Measurements from ENCODE around the gene KLHL35. TPM values are rescaled to one million over a fixed set of nuclear protein-coding genes. Genes with fewer than 3 reads are reported as not detected.

The KLHL35 gene
- total RNA-seq, 1 donor from 2014 or later = 0.75 TPM

DNA sequence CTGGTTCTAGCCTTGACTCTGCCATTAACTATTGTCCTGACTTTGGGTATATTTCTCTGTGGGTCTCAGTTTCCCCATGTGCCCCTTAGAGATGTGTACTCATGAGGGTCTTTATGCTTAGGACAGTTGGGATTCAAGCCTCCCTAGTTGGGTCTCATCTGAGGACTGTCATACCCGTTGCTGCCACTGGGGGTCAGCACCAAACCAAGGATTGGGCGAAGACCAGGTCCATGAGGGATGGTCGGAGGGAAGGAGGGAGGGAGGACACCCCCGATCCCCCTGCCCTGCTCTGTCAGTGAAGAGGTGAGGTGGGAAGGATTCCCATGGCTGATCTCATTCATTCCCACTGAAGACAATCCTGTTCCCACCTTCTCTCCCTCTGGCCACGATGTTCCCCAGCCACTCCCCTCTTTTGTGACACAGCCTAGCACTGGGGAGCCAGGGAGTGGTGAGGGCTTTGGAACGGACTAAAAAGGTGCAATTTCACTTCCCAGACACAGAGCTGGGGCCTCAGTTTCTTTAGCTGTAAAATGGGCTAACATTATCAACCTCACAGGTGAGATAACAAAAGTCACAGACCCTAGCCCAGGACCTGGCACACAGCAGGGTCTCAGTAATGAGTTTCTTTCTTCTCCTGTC, 12.4 kb upstream of the KLHL35 start:
- intact Hi-C loops (cut with DNase I) = loop anchor here (1.0 to 10.0 kb wide), 3 partner anchors 43 to 419 kb away; no protein-coding TSS in a partner anchor

DNA sequence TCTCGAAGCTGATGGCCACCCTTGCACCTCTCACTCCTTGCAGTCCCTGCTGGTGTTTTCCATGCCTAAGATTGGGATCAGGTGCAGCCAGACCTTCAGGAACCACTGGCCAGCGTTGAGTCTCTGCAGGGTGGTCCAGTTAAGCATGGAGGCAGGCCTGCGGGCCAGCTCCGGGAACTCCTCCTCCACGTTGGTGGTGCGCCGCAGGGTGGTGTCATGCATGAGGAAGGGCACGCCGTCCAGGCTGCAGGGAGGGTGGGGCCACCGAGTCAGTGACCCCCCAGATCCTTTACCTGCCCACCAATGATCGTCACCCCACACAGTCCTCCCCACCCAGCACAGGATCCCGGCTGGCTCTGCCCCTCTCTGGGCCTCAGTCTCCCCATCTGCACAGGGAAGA, 10.0 kb upstream of the KLHL35 start:
- no peak for DNase-seq (ENCODE audit: low spot score)
- intact Hi-C loops (cut with DNase I) = loop anchor here (10.0 kb wide), 1 partner anchor 422 kb away; no protein-coding TSS in a partner anchor

More for the DNA sequence above, 12.4 kb upstream of the KLHL35 start:
- DNase-seq (ENCODE audit: low spot score) = peak; percentile 85

DNA sequence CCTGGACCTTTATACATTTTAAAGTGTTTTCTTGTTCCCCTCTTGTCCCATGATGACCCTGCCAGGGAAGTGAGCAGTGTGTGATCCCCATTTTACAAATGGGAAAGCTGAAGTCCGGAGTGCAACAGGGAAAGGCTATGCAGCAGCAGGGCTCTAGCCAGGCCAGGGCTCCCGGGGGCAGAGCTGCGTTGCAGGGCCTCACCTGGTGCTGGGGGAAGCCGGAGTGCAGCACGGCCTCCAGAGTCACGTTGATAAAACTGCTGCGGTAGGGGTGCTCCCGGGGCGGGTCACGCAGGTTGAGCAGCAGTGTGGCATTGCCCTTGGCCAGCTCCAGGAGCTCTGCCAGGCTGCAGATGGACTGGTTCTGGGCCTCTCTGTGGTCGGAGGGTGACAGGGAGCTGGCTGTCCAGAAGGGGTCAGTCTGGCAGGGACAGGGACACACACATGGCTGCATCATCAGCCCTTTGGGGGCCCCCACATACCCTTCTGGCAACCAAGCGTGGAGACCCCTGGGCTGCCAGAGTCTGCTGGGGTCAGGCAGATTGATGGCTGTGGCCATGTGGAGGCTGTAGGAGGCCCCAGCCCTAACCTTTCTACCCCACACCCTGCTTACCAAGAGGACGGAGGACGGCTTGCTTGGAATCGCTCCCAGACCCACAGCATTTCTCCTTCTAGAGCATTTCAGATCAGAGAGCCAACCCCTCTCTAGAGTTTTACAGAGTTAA, 9.3 kb upstream of the KLHL35 start:
- no peak for DNase-seq (ENCODE audit: low spot score)
- intact Hi-C loops (cut with DNase I) = loop anchor here (10.0 kb wide), 1 partner anchor 422 kb away; no protein-coding TSS in a partner anchor

DNA sequence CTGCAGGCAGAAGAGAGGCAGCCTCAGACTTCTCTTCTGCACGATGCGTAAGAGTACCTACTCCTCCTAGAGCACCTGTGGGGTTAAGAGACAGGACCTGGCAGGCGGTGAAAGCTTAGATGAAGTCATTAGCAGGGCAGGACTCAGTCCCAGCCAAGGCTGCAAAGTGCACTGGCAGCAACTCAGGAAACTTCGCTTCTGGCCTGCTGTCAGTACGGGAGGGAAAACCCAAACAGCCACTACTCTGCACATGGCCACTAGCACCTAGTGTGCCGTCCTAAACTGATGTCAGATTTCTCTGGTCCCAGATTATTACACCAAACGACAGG, 8.8 kb upstream of the KLHL35 start:
- DNase-seq (ENCODE audit: low spot score) = no peak
- intact Hi-C loops (cut with DNase I) = loop anchor here (10.0 kb wide), 1 partner anchor 423 kb away; no protein-coding TSS in a partner anchor

DNA sequence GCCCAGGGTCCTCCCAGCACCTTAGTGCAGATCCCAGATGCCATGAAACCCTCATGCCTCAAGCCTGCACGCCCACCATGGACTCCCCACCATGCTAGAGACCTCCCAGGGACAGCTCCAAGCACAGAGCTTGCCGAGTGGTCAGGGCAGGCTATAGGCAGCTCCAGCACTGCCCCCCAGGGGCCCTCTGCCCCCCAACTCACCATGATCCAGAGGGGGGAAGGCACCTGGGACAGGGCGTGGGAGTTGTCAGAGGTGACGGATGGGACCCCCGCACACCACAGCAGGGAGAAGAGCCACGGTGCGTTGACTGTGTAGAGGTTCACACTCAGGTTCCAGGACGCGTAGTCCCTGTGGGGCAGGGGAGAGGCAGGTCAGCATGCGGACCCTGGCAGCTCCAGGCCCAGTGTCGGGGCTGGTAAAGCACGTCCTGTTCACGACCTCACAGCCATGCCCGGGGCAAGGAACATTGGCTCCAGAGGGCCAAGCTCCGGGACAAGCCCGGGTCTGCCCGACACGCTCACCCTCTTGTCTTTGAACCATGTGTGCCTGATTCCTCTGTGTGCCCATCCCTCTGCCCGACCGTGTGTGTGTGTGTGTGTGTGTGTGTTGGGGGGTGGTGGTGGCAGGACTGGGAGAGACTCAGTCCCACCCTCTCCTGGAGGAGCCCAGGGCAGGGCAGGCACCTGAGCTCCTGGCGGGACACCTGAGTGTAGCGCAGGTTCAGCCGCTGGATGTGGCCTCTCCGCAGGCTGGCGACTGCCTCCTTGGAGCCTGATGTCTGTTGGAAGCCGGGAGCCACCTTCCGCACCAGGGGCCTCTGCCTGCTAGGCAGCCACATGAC, 8.2 kb upstream of the KLHL35 start:
- no peak for DNase-seq (ENCODE audit: low spot score)
- intact Hi-C loops (cut with DNase I) = loop anchor here (10.0 kb wide), 1 partner anchor 424 kb away; no protein-coding TSS in a partner anchor

DNA sequence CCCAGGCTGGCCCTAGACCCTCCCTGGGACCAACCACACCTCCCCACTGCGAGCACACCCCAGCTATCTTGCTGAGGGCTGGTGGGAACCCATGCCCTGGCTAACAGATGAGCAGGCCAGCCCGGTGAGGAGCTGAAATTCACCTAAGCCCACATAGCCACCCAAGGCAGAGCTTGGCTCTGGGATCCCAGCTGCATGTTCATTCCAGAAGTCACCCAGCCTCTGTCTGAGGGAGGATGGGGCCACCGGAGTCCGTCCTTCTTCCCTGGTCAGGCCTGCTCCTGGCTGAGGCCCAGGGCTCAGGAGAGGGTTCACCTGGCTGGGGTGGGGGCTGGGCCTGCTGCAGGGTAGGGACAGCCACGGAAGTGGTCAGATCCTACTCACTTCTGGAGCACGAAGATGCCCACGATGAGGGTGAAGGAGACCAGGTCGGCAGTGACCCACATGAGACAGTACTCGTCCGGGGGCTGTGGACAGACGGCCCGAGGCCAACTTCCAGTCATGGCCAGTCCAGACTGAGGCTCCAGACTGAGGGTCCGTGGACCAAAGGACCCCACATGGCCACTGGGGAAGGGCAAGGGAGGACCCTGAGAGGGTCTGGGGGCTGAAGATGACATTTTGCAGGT, 6.6 kb upstream of the KLHL35 start:
- no peak for DNase-seq (ENCODE audit: low spot score)
- intact Hi-C loops (cut with DNase I) = loop anchor here (10.0 kb wide), 1 partner anchor 425 kb away; no protein-coding TSS in a partner anchor

DNA sequence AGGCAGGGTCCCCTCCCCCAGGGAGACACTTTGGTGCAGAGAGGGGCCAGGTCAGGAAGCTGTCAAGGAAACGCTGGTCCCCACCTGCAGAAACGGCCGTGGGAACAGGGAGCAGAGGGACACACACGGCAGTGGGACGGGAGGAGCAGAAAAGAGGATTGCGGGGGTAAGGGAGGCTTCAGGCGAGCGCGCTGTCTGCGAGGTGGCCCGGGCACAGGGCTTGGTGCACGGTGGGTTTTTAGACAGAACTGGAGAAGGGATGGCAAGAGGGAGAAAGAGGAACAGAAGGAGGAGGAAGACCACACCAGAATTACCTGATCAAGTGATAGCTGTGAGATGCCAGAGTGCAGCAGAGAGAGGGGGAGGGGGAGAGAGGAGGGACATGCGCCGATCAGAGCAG, 6.0 kb upstream of the KLHL35 start:
- DNase-seq (ENCODE audit: low spot score) = no peak
- intact Hi-C loops (cut with DNase I) = no loop called here

DNA sequence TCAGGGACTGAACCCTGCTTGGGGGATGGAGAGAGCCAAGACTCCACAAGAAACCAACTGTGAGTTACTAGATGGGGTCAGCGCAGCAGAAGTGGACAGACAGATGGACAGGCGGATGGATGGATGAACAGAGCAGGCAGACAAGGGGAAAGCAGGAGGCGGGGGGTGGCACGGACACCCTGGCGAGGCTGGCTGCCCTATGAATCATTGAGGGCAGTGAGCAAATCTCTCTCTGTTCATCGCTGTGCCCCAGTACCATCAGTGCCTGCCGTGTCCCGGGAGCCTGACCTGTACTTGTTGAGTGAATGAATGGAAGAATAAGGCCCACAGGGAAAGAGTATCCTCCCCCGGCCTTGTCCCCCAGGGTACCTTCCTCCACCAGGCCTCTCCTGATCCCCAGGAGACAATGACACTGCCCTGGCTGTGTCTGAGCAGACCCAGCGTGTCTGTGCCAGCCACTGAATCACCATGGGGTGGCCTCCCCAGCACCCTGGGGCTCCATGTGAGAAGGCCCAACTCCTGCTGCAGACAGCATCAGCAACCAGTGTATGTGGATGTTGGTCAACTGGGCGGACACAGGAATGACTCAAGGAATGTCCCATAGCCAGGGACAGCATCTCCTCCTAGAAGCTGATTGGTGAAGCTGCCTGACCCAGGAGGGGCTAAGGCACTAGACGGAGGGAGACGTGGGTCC, 5.1 kb upstream of the KLHL35 start:
- no peak for DNase-seq (ENCODE audit: low spot score)

DNA sequence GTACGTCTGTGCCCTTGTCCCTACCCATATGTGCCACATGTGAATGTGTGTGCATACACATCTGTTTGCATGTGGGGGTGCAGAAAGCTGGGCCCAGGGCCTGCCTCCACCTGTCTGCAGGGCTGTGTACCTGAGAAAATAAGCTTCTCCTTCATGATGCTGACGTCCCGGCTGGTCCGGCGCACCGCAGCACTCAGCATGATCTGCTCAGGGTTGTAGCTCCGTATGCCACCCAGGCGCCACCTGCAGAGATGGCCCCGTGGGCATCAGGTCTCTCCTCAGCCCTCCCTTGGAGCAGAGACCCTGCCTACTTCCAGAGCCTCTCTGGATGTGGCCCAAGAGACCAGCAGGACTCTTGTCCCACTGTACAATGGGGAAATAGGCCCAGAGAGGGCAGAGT, 3.8 kb upstream of the KLHL35 start:
- no peak for DNase-seq (ENCODE audit: low spot score)
- intact Hi-C loops (cut with DNase I) = no loop called here

More for the DNA sequence above, 5.1 kb upstream of the KLHL35 start:
- intact Hi-C loops (cut with DNase I) = no loop called here

DNA sequence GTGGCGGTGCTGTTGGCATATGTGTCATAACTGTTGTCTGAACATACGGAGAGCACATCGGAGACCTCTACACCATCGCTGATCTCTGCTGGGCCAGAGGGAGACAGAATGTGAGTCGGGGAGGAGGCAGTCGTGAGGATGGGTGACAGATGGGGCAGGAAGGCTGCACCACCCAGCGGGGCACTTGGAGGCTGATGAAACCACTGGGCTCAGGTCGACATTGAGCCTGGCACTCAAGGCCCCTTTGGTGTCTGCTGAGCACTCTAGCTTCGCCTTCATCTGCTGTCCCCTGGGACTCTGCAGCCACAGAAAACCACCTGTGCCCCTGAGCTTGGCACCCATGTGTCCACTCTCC, 2.5 kb upstream of the KLHL35 start:
- no peak for DNase-seq (ENCODE audit: low spot score)
- intact Hi-C loops (cut with DNase I) = no loop called here

DNA sequence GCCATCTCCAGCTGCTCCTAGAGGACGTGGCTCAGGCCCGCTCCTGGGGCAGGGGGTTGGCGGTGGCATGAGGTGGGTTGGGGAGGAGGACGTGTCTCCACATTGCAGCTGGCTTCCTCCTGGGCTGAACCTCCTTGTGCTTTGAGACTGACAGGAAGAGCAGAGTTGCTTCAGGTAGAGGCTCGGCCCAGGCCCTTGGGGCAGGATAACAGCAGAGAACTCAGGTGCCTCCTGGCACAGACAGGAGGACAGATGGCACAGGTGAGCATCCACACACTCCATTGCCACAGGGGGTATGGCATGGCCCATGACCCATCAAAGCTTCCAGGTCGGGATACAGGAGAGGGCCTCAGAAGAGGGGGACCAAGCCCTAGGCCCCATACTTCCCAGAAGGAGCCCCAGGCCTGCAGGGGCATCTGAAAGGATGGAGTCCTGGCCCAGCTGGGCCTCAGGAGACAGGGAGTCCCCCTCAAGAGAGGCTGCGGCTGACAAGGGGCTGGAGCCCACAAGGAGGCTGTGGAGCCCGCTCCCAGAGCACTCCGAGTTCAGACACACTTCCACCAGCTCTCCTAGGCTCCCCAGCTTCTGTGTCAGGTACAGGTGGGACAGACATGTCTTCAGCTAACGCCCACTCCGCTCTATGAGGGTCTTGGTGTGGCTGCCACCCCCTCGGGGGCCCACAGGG, 2.0 kb upstream of the KLHL35 start:
- intact Hi-C loops (cut with DNase I) = no loop called here
- DNase-seq (ENCODE audit: low spot score) = no peak

DNA sequence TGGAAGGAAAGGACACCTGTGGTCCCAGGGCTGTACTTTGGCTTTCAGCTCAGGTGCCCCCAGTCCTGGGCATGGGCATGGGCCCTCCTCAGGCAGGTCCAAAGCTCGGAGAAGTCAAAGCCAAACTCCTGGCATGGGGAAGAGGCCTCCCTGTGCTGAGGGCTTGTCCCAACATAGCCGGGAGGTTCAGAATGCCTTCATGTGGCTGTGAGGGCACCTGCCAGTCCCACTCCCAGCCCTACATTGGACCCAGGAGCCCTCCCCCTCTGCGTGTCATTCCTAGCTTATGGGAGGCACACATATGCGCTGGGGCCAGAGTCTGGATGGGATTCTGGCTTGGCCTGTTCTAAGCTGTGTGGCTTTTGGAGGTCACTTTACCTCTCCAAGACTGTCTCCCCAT, 1.0 kb upstream of the KLHL35 start:
- intact Hi-C loops (cut with DNase I) = no loop called here
- no peak for DNase-seq (ENCODE audit: low spot score)

DNA sequence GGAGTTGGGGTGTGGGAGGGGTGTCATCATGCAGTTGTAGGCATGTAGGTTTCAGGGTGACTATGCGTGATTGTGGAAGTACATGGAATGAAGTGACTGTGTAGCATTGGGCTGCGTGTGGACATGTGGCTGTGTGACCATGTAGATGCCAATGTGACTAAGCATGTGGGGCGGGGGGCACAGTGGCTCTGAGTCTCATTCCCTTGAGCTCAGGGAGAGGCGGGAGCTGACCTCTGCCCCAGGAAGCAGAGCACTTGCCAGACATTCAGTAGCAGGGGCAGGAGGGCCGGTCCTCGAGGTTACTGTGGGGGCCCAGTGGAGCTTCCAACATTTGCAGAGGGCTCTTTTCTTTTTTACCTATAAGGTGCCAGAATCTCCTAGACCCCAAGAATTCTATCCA, 440 bp upstream of the KLHL35 start:
- DNase-seq (ENCODE audit: low spot score) = no peak
- intact Hi-C loops (cut with DNase I) = no loop called here

DNA sequence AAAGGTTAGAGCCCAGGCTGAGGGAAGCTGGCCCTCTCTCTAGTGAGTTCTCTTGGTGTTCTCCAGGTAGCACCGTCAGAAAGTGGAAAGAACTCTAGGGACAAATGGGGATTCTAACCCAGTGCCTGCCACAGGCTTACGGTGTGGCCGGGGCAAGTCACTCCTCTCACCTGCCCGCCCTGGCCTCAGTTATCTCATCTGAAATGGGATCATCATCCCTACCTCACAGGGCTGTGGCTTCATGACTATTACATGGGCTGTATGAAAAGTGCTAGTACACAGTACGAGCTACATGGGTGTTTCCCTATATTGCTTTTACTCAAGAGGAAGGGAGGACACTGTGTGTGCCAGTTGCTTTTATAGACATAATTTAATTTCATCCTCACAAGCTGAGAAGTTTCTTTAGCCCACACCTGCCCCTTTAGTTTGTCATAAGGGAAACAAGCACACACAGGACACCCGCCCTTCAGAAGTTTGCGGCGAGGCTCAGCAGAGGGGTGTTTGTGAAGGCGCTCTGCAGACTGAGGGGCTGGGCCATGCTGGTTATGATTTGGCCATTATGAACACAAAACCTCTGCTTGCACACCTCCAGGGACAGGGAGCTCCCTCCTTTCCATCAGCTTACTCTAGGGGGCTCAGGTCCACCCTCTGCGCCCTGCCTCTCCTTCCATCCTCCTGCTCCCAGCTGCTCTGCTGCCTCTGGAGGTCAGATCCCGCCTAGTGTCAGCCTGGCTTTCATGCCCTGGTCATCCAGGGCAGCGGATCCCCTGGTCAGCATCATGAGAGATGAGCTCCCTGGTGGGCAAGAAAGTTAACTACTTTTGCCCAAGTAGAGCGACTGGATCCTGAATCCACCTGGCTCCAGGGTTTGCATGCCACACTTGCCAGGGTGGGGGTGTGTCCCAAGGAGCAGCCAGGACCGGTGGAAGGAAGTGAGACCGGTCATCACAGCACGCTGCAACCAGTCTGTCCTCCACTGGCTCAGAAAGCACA, 1.2 kb downstream of the KLHL35 start:
- intact Hi-C loops (cut with DNase I) = no loop called here
- no peak for DNase-seq (ENCODE audit: low spot score)

DNA sequence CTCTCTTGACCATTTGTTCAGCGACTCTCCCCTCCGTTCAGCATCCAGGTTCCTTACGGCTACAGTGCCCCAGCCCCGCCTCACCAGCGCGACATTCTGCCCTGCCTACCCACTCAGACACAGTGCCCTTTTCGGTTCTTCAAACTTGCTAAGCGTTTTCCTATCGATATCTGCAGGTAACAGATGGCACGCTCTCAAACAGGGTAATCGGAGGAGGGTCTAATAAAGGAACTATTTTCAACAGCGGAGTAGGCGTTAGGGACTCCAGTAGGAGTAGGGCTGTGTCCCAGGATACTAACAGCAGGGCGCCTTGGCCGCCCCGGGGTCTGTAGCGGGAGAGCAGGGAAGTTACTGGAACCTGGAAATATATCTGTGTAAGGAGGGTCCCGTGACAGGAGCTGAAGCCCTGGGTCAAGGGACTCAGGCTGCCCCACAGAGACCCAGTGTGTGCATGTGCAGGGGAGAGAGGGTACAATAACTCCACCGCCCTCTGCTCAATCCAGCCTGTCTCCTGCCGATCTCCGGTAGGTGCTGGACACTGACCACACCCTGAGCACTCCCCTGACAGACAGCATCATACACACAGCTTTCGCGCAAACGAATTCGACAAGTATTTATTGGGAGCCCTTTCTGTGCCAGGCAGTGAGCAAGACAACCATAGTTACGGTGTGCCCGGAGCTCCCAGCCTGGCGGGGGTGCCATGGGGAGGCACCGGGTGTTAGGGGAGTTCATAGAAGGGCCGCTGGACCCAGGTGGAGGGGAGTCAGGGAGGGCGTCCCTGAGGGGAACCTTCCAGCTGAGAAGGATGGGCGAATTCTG, 2.1 kb downstream of the KLHL35 start:
- intact Hi-C loops (cut with DNase I) = no loop called here
- DNase-seq (ENCODE audit: low spot score) = no peak

DNA sequence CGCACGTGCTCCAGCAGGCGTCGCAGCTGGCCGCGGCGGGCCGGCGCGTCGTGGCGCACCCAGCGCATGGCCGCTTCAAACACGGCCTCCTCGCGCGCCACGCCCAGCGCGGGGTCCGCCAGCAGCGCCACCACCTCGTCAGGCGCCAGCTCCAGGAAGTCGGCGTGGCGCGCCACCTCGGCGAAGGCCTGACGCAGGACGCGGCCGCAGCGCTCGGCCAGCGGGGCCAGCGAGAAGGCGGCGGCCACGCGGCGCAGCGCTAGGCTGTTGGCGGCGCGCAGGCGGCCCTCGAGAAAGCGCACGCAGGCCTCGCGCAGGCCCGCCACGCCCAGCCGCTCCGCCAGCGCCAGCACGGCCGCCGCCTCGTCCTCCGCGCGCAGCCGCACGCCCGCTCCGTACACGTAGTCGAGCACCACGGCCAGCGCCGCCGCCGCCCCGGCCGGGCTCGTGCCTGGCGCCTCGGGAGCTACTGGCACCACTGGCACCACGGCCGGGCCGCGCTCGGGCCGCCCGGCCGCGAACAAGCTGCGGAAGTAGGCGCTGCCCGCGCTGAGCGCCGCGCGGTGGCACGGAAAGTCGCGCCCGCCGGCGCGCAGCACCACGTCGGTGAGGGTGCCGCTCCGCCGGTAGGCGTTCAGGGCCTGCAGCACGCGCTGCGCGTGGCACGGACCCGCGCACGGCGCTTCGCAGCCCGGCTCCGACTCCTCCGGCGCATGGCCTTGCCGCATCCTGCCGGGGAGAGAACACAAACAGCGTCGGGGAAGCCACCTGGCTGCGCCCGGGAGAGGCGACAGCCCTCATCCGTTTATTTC, 2.9 kb downstream of the KLHL35 start:
- intact Hi-C loops (cut with DNase I) = no loop called here
- DNase-seq (ENCODE audit: low spot score) = peak; percentile 84

Data from cardiac septum (tissue), 1 donor.